Measurements from ENCODE around the gene GPR6.

GPR6 gene

GRCh38 chr6:109978174-109979032 lies at the start of gene GPR6:
TSS of gene GPR6 (plus strand) at chr6:109978311. CDS start at chr6:109979113, 802 bp downstream.
- peak; percentile 26 for DNase-seq

DNA sequence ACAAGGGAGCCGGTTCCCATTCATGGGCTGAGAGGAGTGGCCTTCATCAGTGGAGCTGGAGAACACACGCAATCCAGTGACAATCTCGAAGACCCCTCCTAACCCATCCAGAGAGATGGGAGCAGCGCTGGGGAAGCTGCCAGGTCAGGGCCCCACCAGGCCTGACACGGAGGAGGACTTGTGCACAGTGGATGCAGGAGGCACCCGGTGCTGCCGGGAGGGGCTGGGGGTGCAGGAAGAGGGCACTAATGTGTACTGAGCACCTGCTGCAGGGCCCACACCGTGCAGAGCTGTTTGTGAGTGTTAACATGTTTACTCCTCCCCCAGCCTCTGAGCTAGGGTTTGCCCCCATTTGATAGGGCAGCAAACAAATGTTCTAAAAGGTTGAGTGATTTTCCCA lies 43.8 kb upstream of the GPR6 start:
- DNase-seq, result no peak

- DNase-seq, result no peak
Observed at GRCh38 chr6:109939654-109940053, 38.5 kb upstream of the GPR6 start.

- DNase-seq, result no peak
Observed at GRCh38 chr6:109944448-109944847, 33.7 kb upstream of the GPR6 start.

DNA sequence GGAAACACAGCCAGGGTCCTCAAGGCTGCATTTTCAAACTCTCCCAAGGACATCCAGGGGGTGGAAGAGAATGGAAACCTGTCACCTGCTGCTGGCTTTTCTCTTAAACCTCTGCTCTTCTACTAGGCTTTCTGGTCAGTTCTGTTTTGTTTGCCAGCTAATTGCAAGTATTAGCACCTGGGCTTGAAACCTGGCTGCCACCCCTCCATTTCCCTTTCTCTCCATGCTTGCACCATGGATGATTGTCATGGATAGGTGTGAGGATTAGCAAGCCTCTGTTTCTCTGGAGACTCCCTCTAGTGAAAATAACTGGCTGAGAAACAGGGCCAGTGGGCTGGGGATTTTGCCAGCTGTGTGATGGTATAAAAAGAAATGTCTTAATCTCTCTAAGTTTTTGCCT lies 33.0 kb upstream of the GPR6 start:
- no peak for DNase-seq

DNA sequence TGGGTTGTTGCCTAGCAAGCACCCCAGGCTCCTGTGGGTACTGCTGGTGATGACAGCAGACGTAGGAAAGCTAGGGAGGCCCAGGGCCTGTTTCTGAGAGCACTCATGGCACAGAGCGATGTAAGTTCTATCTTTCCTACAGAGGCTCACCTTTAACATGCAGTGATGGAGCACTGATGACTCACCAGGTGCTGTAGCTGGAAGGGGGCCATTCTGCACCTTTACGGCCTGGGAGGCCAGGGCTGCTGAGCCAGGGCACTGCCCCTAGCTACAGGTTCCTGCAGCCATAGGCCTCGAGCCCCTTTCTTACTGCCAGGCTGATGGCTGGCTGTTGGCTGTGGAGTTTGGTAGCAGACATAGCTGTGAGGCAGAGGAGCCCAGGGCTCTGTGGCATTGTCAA lies 31.1 kb upstream of the GPR6 start:
- DNase-seq, result no peak

DNA sequence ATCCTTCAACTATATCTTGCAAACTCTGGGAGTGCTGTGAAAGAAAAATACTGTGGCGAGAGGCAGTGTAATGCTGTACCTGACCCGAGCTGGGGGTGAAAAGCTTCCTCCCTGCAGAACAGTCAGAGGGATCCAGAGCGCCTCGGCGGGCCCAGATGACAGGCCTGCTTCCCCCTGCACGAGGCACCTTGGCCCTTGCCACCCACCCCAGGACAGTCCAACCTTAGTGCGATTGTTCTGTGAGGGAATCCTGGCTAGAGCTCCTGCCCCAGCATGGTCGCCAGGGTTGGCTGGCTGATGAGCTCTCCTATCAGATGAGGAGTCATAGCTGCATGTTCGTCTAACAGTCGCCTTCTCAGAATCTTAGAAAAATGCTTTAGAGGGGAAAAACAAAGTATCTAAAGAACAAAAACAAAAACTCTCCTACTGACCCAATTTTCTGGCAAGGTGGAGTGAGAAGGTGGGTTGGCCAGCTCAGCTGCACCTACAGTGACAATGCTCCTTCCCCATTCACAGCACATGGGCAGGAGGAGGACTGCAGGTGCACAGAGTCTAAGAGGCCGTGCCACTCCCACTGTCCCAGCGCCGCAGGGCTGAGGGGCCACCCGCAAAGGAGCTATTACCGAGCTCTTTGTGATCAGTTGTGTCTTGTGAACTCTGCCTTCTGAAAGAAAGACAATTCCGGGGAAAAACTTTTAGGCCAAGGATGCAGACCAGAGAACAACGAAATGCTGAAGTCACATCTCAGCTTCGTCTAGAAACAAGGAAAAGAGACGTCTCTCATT lies 28.6 kb upstream of the GPR6 start:
- DNase-seq, result no peak

DNA sequence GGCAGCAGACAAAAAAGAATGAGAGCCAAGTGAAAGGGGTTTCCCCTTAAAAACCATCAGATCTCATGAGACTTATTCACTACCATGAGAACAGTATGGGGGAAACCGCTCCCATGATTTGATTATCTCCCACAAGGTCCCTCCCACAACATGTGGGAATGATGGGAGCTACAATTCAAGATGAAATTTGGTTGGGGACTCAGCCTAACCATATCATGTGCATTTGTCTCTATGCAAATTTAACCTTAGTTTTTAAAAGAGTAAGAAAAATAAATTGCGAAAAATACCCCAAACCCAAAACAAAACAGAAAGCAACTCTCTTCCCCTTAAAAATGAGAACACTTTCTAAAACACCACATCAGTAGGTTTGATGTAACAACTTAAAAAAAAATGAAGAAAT lies 22.6 kb upstream of the GPR6 start:
- no peak for DNase-seq

GRCh38 chr6:109958626-109959025 lies 19.5 kb upstream of the GPR6 start:
- DNase-seq, result no peak

DNA sequence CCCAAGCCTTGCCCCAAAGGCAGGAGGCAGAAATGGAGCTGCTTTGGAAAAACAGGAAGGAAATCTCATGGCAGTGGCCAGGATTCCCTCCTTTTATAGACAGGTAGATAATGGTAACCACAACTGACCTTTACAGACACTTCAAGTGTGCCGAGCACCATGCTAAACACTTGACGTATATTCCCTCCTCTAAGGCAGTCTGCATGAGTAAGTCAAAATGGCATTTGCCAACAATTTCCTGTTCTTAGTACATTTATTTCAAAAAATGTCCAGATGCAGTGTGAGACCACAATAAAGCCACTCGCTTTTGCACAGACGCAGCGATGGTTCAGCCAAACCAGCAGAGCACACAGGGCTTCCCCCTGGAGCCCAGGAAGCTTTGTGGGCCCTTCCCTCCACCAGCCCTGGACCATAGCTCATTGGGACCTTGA lies 16.5 kb upstream of the GPR6 start:
- DNase-seq, result no peak

DNA sequence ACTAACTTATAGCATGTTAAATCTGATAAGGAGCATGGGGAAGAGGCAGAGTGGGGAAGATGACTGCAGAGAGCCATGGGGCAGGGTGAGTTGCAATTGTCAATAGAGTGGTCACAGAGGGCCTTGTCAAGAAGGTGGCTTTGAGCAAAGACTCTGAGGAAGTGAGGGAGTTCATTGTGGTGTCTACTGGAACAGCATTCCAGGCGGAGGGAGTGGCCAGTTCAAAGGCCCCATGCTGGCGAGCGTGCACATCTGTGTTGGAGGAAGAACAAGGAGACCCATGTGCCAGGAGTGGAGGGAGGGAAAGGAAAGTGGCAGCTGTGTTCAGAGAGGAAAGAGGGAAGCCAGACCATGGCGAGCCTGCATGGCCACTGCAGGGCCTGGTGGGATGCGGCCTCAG lies 15.8 kb upstream of the GPR6 start:
- no peak for DNase-seq

GRCh38 chr6:109963598-109964170 lies 14.4 kb upstream of the GPR6 start:
- DNase-seq, result no peak

DNA sequence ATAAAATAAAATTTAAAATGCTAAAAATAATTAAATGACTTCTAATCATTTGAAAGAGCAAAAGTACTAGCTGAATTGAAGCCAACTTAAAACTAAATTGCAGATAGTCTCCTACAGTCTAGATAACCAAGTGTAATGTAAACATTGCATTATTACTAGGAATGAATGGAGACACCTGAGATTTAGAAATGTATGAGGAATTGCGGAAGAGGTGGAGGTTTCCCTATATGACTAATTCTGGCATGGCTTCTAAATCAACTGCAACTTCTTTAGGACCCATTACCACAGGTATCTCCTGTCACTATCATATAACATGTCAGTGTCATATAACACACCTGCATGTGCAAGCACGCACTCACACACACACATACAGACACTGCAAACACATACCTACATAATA lies 13.2 kb upstream of the GPR6 start:
- no peak for DNase-seq

DNA sequence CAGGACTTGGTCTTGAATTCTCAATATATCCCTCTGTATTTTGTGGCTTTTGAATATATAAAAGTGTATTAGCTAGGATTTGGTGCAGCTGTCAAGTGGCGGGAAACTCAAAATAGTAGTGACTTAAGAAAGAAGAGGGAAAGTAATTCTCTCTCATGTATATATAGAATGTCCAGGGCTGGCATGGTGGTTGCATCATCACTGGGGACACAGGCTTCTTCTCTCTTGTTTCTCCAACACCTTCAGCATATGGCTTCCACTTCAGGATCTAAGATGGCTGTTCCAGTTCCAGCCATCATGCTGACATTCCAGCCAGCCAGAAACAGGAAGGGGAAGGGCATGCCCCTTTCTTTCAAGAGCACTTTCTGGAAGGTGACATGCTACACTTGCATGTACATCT lies 11.8 kb upstream of the GPR6 start:
- no peak for DNase-seq

DNA sequence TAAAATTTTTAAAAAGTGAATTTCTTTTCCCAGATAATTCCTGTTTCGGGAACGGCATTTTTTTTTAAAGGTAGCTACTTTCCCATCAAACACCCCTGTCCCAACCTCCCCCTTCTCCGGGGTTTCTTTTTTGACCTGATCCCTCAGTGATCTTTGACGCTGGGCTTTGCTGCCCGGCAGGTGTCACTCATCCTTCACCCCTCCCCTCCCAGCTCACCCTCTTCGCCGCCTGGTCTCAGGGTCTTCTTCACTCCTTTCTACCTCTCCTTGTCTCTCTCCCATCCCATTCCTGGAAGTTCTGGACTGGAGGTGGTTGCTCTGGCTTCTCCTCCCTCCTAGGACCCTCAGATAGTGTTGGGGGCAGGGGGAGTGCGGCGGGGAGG lies 329 bp upstream of the GPR6 start:
- no peak for DNase-seq

DNA sequence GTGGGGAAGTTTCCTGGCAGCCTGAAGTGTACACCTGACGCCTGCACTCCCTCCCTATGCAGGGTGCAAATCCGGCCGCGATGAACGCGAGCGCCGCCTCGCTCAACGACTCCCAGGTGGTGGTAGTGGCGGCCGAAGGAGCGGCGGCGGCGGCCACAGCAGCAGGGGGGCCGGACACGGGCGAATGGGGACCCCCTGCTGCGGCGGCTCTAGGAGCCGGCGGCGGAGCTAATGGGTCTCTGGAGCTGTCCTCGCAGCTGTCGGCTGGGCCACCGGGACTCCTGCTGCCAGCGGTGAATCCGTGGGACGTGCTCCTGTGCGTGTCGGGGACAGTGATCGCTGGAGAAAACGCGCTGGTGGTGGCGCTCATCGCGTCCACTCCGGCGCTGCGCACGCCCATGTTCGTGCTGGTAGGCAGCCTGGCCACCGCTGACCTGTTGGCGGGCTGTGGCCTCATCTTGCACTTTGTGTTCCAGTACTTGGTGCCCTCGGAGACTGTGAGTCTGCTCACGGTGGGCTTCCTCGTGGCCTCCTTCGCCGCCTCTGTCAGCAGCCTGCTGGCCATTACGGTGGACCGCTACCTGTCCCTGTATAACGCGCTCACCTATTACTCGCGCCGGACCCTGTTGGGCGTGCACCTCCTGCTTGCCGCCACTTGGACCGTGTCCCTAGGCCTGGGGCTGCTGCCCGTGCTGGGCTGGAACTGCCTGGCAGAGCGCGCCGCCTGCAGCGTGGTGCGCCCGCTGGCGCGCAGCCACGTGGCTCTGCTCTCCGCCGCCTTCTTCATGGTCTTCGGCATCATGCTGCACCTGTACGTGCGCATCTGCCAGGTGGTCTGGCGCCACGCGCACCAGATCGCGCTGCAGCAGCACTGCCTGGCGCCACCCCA lies 1.2 kb downstream of the GPR6 start:
- DNase-seq, result no peak

DNA sequence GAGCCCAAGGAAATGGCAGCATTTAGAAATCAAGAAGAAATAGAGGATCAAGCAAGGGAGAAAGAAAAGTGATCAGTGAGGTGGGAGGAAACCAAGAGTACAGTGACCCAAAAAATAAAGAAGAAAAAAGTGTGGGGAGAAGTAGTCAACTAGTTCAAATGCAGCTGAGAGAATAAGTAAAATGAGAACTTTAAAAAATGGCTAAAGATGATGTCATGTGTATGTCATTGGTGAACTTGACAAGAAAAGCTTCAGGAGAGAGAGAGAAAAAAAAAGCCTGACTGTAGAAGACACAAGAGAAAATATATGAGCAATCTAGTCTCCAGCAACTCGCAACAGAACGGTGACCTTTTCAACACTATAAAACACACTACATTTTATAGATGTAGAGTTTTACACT lies 6.3 kb downstream of the GPR6 start:
- DNase-seq, result no peak

DNA sequence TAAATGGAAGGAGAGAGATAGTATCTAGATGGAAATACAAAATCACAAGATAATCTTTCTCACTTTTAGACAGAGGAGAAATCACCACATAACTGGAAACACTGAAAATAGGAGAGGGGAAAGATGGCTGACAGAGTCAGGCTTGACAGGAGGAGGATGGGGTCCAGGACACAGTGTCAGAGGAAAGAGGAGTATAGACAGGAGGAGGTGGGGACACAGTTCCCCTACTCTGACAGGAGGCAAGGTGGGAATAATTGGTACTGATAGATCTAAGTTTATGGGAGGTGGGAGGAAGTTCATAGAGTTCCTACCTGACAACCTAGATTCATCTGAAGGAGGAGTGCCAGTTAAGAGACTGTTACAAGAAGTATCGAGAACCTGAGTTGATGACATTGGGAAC lies 9.1 kb downstream of the GPR6 start:
- DNase-seq, result no peak

GRCh38 chr6:109991201-109992101 lies 13.3 kb downstream of the GPR6 start:
- no peak for DNase-seq

GRCh38 chr6:109998159-109998785 lies 20.2 kb downstream of the GPR6 start:
- no peak for DNase-seq

DNA sequence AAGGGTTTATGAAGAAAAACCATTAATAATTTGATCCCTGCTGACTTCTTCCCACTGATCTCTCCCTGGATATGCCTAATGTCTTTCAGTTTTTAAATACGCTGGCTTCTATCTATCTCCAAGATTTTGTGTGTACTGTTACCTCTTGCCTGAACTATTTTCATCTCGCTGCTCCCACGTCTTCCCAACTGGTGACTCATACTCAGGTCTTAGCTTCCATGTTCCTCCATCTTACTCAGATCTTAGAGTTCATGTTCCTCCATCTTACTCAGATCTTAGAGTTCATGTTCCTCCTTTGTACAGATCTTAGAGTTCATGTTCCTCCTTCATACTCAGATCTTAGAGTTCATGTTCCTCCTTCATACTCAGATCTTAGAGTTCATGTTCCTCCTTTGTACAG lies 21.6 kb downstream of the GPR6 start:
- no peak for DNase-seq
